Measurements from ENCODE around the gene CCS.

CCS gene

DNA sequence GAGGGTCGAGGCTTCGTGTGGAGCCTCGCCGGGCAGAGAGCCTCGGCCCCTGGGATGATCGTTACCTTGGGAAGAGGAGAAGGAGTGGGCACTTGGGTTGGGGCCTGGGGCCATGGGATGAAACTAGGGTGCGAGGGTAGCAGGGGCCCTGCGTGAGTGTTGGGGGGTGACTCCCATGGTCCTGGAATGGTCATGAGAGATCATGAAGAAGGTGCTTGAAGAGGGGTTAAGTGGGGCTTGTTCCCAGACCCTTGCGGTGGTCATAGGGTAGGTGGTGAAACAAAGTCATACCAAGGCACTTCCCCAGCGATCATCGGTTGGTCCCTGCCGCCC, 284 bp downstream of the CCS start:
- Histone ChIP-seq H3K4me1 (ENCODE audit: control insufficient read depth, insufficient read depth, low read length) (no peaks in the 10 kb centered on the region), H3K9me3 (ENCODE audit: control insufficient read depth, insufficient read depth, low read depth, low read length) (no peaks in the 10 kb centered on the region), H3K36me3 (ENCODE audit: control insufficient read depth in 2 of 2, insufficient read depth in 1 of 2, low read length in 2 of 2) (peaks cover 0 to 12% of the 10 kb centered on the region in 2 experiments; a peak in 2 of 3 replicates), H3K27ac (ENCODE audit: extremely low read depth, low read depth, low read length) (peak overlapping the region; percentile 11; the same call in 1 of the 2 replicates), H3K4me3 (ENCODE audit: low read depth, low read length) (peak overlapping the region; percentile 67)
- POLR2A ChIA-PET: interaction anchor here (0.8 to 3.2 kb wide), 9 partner anchors 9 to 85 kb away, joined by 3 to 28 read pairs (median 5); partner anchors contain the start of genes ACTN3, RBM14, RBM4B and ZDHHC24
- CTCF ChIA-PET: interaction anchor here (0.6 to 4.5 kb wide), 13 partner anchors 10 to 127 kb away, joined by 3 to 49 read pairs (median 4); partner anchors contain the start of genes PELI3, RBM4B and ZDHHC24
- TF ChIP-seq PRDM1 (tag by site-specific recombination; IDR thresholded peaks at IDR 0.05) (no peak), ZNF223 (tag by site-specific recombination; IDR thresholded peaks at IDR 0.05) (no peak), ZNF654 (tag by site-specific recombination; IDR thresholded peaks at IDR 0.05; ENCODE audit: low read depth) (no peak), ZFHX2 (tag by site-specific recombination; conservative IDR thresholded peaks at IDR 0.05) (0 out of 2 replicates have a peak, but pooled peaks have one; percentile 6), BCL11B (tag by site-specific recombination; IDR thresholded peaks at IDR 0.05; ENCODE audit: low read depth) (no peak), ZNF560 (tag by site-specific recombination; IDR thresholded peaks at IDR 0.05; ENCODE audit: borderline replicate concordance) (no peak), ZNF558 (tag by site-specific recombination; IDR thresholded peaks at IDR 0.05) (no peak), GLIS2 (tag by site-specific recombination; IDR thresholded peaks at IDR 0.05) (peak; percentile 53), KLF9 (tag by site-specific recombination; IDR thresholded peaks at IDR 0.05; ENCODE audit: low read depth) (no peak), IKZF3 (tag by site-specific recombination; IDR thresholded peaks at IDR 0.05) (no peak), ZNF239 (tag by site-specific recombination; IDR thresholded peaks at IDR 0.05) (no peak), TCF7L2 (IDR thresholded peaks at IDR 0.05; ENCODE audit: borderline replicate concordance, low read depth, low read length) (no peak), ZNF292 (tag by site-specific recombination; IDR thresholded peaks at IDR 0.05; ENCODE audit: borderline replicate concordance, low read depth) (no peak), ZNF530 (tag by site-specific recombination; IDR thresholded peaks at IDR 0.05; ENCODE audit: low read depth) (no peak), ZNF19 (tag by site-specific recombination; IDR thresholded peaks at IDR 0.05; ENCODE audit: low read depth) (no peak), ZBTB48 (tag by site-specific recombination; IDR thresholded peaks at IDR 0.05) (peak; percentile 44; the same call in 1 of the 2 replicates), ZNF658 (tag by site-specific recombination; IDR thresholded peaks at IDR 0.05) (no peak), ZBTB20 (tag by site-specific recombination; IDR thresholded peaks at IDR 0.05) (0 out of 2 replicates have a peak, but pooled peaks have one; percentile 13)
- TF ChIP-seq, protein P1, sequence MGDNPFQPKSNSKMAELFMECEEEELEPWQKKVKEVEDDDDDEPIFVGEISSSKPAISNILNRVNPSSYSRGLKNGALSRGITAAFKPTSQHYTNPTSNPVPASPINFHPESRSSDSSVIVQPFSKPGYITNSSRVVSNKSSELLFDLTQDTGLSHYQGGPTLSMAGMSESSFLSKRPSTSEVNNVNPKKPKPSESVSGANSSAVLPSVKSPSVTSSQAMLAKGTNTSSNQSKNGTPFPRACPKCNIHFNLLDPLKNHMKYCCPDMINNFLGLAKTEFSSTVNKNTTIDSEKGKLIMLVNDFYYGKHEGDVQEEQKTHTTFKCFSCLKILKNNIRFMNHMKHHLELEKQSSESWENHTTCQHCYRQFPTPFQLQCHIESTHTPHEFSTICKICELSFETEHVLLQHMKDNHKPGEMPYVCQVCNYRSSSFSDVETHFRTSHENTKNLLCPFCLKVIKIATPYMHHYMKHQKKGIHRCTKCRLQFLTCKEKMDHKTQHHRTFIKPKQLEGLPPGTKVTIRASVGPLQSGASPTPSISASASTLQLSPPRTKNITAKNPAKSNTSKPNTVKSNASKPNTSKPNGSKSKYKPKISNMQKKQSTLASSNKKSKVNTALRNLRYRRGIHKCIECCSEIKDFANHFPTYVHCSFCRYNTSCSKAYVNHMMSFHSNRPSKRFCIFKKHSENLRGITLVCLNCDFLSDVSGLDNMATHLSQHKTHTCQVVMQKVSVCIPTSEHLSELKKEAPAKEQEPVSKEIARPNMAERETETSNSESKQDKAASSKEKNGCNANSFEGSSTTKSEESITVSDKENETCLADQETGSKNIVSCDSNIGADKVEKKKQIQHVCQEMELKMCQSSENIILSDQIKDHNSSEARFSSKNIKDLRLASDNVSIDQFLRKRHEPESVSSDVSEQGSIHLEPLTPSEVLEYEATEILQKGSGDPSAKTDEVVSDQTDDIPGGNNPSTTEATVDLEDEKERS (tag by site-specific recombination; IDR thresholded peaks at IDR 0.05): no peak
- TF ChIP-seq, protein P2, sequence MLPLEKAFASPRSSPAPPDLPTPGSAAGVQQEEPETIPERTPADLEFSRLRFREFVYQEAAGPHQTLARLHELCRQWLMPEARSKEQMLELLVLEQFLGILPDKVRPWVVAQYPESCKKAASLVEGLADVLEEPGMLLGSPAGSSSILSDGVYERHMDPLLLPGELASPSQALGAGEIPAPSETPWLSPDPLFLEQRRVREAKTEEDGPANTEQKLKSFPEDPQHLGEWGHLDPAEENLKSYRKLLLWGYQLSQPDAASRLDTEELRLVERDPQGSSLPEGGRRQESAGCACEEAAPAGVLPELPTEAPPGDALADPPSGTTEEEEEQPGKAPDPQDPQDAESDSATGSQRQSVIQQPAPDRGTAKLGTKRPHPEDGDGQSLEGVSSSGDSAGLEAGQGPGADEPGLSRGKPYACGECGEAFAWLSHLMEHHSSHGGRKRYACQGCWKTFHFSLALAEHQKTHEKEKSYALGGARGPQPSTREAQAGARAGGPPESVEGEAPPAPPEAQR (tag by site-specific recombination; IDR thresholded peaks at IDR 0.05): no peak
- TF ChIP-seq, protein P3, sequence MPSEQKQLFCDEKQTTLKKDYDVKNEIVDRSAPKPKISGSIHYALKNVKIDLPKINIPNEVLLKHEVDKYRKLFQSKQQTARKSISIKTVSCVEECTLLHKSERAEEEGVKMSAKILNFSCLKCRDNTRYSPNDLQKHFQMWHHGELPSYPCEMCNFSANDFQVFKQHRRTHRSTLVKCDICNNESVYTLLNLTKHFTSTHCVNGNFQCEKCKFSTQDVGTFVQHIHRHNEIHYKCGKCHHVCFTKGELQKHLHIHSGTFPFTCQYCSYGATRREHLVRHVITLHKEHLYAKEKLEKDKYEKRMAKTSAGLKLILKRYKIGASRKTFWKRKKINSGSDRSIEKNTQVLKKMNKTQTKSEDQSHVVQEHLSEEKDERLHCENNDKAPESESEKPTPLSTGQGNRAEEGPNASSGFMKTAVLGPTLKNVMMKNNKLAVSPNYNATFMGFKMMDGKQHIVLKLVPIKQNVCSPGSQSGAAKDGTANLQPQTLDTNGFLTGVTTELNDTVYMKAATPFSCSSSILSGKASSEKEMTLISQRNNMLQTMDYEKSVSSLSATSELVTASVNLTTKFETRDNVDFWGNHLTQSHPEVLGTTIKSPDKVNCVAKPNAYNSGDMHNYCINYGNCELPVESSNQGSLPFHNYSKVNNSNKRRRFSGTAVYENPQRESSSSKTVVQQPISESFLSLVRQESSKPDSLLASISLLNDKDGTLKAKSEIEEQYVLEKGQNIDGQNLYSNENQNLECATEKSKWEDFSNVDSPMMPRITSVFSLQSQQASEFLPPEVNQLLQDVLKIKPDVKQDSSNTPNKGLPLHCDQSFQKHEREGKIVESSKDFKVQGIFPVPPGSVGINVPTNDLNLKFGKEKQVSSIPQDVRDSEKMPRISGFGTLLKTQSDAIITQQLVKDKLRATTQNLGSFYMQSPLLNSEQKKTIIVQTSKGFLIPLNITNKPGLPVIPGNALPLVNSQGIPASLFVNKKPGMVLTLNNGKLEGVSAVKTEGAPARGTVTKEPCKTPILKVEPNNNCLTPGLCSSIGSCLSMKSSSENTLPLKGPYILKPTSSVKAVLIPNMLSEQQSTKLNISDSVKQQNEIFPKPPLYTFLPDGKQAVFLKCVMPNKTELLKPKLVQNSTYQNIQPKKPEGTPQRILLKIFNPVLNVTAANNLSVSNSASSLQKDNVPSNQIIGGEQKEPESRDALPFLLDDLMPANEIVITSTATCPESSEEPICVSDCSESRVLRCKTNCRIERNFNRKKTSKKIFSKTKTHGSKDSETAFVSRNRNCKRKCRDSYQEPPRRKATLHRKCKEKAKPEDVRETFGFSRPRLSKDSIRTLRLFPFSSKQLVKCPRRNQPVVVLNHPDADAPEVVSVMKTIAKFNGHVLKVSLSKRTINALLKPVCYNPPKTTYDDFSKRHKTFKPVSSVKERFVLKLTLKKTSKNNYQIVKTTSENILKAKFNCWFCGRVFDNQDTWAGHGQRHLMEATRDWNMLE (tag by site-specific recombination; conservative IDR thresholded peaks at IDR 0.05; ENCODE audit: low read depth): no peak
- TF ChIP-seq, protein P4, sequence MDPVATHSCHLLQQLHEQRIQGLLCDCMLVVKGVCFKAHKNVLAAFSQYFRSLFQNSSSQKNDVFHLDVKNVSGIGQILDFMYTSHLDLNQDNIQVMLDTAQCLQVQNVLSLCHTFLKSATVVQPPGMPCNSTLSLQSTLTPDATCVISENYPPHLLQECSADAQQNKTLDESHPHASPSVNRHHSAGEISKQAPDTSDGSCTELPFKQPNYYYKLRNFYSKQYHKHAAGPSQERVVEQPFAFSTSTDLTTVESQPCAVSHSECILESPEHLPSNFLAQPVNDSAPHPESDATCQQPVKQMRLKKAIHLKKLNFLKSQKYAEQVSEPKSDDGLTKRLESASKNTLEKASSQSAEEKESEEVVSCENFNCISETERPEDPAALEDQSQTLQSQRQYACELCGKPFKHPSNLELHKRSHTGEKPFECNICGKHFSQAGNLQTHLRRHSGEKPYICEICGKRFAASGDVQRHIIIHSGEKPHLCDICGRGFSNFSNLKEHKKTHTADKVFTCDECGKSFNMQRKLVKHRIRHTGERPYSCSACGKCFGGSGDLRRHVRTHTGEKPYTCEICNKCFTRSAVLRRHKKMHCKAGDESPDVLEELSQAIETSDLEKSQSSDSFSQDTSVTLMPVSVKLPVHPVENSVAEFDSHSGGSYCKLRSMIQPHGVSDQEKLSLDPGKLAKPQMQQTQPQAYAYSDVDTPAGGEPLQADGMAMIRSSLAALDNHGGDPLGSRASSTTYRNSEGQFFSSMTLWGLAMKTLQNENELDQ (tag by site-specific recombination; IDR thresholded peaks at IDR 0.05; ENCODE audit: low read depth): no peak
- TF ChIP-seq, protein P5, sequence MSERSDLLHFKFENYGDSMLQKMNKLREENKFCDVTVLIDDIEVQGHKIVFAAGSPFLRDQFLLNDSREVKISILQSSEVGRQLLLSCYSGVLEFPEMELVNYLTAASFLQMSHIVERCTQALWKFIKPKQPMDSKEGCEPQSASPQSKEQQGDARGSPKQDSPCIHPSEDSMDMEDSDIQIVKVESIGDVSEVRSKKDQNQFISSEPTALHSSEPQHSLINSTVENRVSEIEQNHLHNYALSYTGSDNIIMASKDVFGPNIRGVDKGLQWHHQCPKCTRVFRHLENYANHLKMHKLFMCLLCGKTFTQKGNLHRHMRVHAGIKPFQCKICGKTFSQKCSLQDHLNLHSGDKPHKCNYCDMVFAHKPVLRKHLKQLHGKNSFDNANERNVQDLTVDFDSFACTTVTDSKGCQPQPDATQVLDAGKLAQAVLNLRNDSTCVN (tag by site-specific recombination; optimal IDR thresholded peaks at IDR 0.05): peak; percentile 16
- TF ChIP-seq, protein P6, sequence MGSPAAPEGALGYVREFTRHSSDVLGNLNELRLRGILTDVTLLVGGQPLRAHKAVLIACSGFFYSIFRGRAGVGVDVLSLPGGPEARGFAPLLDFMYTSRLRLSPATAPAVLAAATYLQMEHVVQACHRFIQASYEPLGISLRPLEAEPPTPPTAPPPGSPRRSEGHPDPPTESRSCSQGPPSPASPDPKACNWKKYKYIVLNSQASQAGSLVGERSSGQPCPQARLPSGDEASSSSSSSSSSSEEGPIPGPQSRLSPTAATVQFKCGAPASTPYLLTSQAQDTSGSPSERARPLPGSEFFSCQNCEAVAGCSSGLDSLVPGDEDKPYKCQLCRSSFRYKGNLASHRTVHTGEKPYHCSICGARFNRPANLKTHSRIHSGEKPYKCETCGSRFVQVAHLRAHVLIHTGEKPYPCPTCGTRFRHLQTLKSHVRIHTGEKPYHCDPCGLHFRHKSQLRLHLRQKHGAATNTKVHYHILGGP (tag by site-specific recombination; IDR thresholded peaks at IDR 0.05): no peak
